Dermis blood vessel endothelial cell (primary cell): ENCODE data around the gene LNX2. TPM values are rescaled to one million over a fixed set of nuclear protein-coding genes. Genes with fewer than 3 reads are reported as not detected.

Source experiments
- DNase-seq: peaks from one replicate; pipeline ENCODE4 v3.0.0; 2010
- total RNA-seq: library from RNA; depleted of rRNA; stranded (reverse); fragments of >200 nt; gene quantifications from 2 replicates; pipeline ENCODE4 v1.2.3, GENCODE V29; 2014

LNX2 gene
- total RNA-seq, 1 donor from 2014 or later = 12.4 TPM

GRCh38 chr13:27605099-27605498 is 15.2 kb downstream of the LNX2 start:
- no peak for DNase-seq

GRCh38 chr13:27601803-27602202 is 18.5 kb downstream of the LNX2 start:
- DNase-seq = no peak

- no peak for DNase-seq
Observed at GRCh38 chr13:27601208-27601607, 19.1 kb downstream of the LNX2 start.

DNA sequence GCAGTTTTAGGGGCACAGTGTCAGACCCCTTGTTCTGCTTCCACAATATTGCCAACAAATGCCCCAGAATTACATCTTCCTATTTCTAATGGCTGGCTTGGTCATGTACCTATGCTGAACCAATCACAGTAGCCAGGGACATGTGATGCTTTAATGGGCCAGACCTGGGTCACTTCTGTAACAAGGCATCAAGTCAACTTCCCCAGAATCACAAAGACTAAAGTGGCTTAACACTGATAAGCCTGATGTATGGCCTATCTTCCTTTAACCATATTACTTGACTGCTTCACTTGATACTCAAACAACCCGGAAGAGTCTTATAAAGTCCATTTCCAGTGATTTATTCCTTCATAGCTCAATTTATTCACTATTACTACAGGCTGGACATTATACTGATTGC is 19.6 kb downstream of the LNX2 start:
- no peak for DNase-seq

DNA sequence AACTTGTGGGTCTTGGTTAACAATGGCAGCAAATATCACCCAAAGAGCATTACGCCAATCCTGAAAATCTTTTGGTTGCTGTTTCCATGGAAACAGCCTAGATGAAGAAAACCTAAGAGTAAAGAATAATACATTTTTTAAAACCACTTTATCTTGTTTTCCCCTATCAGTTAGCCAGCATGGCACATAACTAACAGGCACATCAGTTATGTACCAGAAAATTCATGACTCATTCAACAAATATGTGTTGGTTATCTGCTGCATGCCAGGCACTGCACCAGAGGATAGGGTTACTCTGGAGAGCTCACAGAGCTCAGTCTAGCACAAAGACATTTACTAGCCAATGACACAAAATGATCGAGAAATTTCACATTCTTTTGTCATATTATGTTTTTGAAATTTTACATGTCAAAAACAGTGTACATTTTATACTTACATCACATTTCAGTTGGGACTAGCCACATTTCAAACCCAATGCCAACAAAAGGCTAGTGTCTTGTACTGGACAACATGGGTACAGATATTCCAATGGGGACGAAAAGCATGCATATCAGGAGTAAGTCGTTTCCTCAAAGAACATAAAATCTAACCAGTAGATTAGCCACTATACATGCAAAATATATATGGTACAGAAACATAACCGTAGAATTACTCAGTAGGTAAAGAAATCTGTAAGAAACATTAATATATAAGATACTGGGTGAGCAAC is 20.3 kb downstream of the LNX2 start:
- DNase-seq = peak; percentile 74

GRCh38 chr13:27599096-27599495 is 21.2 kb downstream of the LNX2 start:
- no peak for DNase-seq

GRCh38 chr13:27595055-27595811 is 25.1 kb downstream of the LNX2 start:
- no peak for DNase-seq

DNA sequence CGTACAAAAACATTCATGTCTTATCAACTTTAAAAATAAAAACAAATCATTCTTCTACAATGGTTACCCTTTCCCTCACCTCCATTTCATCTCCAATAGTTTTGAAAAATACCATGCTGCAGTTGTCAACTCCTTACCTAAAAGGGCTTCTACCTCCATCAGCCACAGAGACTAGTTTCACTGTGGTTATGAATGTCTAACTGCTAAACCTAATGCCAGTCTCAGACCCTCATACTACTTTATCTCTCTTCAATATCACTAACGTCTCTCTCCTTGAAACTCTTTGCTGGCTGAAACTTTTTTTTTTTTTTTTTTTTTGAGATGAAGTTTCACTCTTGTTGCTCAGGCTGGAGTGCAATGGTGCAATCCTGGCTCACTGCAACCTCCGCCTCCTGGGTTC is 27.1 kb downstream of the LNX2 start:
- no peak for DNase-seq

GRCh38 chr13:27592865-27593264 is 27.5 kb downstream of the LNX2 start:
- no peak for DNase-seq

DNA sequence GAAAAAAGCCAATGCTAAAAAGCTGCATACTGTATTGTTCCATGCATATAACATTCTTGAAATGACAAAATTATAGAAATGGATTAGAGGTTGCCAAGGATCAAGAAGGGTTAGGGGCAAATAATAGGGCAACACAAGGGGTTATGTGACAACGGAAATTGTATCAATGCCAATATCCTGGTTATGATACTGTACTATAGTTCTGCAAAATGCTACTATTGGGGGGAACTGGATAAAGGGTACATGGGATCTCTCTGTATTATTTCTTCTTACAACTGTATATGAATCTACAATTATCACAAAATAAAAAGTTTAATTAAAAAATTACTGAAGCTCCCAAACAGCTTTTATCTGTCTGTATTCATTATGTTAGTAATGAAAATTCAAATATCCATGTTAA is 31.9 kb downstream of the LNX2 start:
- DNase-seq = no peak

- DNase-seq = no peak
Observed at GRCh38 chr13:27587095-27587746, 33.1 kb downstream of the LNX2 start.

DNA sequence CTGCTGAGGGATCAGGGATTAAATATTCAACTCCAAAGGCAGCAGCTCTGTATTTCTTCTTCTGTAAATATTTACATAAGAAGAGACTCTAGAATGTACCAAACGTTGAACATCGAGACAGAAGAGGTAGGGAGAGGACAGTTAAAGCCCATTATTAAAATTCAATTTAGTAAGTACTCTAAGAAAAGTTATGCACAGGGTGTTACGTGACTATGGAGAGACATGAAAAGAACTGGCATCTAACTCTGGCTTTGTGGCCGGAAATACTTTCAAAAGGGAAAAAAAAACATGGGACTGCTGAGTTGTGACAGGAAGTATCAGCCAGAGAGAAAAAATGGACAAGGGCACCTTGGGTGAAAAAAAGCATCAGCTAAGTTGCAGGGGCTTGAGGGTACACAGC is 36.7 kb downstream of the LNX2 start:
- DNase-seq = peak; percentile 55

GRCh38 chr13:27578121-27579030 is 42.0 kb downstream of the LNX2 start:
- no peak for DNase-seq

DNA sequence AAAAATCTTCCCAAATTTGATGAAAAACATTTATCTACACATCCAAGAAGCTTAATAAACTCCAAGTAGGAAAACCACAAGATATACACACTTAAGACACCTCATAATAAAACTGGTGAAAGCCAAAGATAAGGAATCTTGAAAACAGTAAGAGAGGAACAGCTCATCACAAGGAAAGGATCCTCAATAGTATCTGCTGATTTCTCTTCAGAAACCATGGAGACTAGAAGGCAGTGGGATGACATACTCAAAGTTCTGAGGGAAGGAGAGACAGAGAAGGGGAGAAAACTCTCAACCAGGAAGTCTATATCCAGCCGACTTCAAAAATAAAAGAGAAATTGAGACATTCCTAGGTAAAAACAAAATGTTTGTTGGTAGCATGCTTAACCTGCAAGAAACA is 45.7 kb downstream of the LNX2 start:
- no peak for DNase-seq

GRCh38 chr13:27573265-27573664 is 47.1 kb downstream of the LNX2 start:
- DNase-seq = peak; percentile 62

- DNase-seq = peak; percentile 25
Observed at GRCh38 chr13:27572234-27572901, 48.0 kb downstream of the LNX2 start.

GRCh38 chr13:27570906-27571305 is 49.4 kb downstream of the LNX2 start:
- no peak for DNase-seq

DNA sequence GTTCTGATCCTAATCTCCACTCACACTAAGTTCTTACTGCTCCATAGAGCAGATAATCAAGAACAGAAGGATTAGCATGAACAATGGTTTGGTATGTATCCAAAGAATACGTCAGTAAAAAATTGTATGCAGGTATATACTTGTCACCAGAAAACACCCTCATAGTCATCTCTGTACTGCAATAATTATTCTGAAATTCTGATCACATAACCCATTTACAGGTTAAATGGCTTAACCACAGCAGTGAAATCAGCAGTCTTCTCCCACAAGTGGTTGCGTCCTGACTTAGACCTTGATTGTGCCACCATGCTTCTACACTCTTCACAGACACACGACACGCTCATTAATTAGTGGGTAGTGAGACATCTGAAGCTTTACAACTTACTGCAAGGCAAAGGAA is 50.9 kb downstream of the LNX2 start:
- DNase-seq = no peak

DNA sequence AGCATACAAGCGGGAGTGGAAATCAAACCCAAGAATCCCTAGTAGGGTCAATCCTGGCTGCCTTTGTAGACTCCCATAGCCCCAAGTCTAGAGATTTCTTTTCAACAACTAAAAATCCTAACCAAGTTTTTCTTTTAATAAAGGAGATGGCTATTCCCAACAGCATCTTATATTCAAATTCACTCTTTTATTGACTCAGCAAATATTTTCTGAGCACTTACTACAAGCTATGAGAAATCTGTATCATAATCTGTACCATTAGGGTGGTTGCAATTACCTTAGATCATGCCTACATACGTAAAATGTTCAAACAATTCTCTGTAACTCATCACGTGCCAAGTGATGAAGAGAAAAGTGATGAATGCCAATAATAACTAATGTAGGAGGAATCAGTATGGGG is 54.5 kb downstream of the LNX2 start:
- DNase-seq = no peak

DNA sequence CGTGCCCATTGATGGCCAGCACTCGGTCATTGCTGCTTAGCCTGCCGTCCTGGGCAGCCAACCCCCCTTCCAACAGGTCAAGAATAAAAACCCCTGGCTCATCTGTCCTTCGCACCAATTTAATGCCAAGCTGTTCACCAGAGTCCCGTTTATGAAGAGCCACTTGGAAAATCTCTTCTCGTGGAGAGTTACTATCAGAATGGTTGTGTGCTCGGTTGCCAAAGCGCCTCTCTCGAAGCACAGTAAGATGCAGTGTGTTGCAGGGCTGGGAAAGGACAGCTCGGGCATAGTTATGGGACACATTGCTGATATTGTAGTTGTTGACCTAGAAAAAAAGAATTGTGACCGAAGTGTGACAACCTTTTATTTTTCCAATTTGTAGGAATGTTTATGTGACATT is 57.9 kb downstream of the LNX2 start:
- no peak for DNase-seq

DNA sequence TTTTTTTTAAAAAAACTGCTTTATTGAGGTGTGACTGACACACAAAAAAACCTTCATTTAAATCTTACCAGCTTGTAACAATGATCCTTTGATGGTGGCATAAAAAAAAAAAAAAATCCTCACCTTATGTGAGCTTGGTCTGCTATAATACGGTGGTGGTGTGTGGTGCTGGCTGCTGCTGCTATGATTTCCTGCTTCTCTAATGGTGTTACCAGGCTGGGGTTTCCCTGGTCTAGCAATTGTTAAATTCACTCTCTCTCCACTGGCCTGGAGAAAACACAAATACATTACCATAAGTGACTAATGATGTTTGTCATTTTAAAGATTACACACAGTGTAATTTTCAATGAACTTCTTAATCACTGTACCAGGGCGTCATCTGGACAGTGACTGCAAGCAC is 60.6 kb downstream of the LNX2 start:
- DNase-seq = no peak

DNA sequence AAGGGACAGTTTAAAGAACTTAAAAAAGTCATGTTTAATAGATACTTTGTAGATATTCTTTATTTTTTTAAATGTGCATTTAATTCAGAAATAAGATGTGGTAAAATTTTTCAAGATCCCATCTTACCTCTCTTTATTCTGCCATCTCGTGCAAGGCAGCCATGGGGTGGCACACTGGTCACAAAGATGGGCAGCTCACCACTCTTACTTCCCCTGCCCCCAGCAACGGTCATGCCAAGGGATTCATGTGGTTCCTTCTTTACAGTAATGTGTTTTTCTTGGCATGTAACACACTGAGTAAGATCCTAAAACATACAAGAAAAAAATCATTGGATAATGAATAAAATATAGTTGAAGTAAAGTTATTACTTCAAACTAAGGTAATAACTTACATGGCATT is 64.2 kb downstream of the LNX2 start:
- peak; percentile 87 for DNase-seq
